HepG2 (cell line): ENCODE results near the gene PPP2R5B. TPM values are rescaled to one million over a fixed set of nuclear protein-coding genes. Genes with fewer than 3 reads are reported as not detected.

Experiments
- HHEX ChIP-seq: IDR thresholded peaks from 2 replicates; pipeline ENCODE4 v1.6.1; 2016; ENCODE audit warnings: control low read depth
- ISL2 ChIP-seq: sonication (generic); formaldehyde crosslinking; IDR thresholded peaks from 2 replicates; pipeline ENCODE4 v1.5.0; 2020; ENCODE audit warnings: missing genetic modification reagents
- MED8 ChIP-seq: sonication (generic); formaldehyde crosslinking; IDR thresholded peaks from 2 replicates; pipeline ENCODE4 v1.8.1; 2023; ENCODE audit warnings: mild to moderate bottlenecking, missing genetic modification reagents; ENCODE audit not compliant: insufficient replicate concordance
- PRDM15 ChIP-seq: sonication (generic); formaldehyde crosslinking; IDR thresholded peaks from 2 replicates; pipeline ENCODE4 v1.4.0; 2020; ENCODE audit warnings: missing genetic modification reagents
- RAD51 ChIP-seq: fragments of 450-650 bp; IDR thresholded peaks from 2 replicates; pipeline ENCODE4 v1.6.1; 2016; ENCODE audit warnings: borderline replicate concordance
- RBFOX2 ChIP-seq: fragments of 200-400 bp; formaldehyde crosslinking; IDR thresholded peaks from 2 replicates; pipeline ENCODE4 v1.6.1; 2017; ENCODE audit warnings: low read depth, mild to moderate bottlenecking, low read length
- SP1 ChIP-seq, 2 experiments: fragments of 450-650 bp in 1 of 2; sonication (generic) in 1 of 2; formaldehyde crosslinking in 1 of 2; IDR thresholded peaks; 2 replicates each; pipeline versions ENCODE4 v1.4.0 to v1.6.1; 2016 to 2020; ENCODE audit warnings: missing genetic modification reagents in 1 of 2
- SRF ChIP-seq: IDR thresholded peaks from 2 replicates; pipeline ENCODE4 v1.6.1; 2011; ENCODE audit warnings: mild to moderate bottlenecking, low read depth, low read length, moderate library complexity
- ZNF34 ChIP-seq: sonication (generic); formaldehyde crosslinking; IDR thresholded peaks from 2 replicates; pipeline ENCODE4 v1.4.0; 2020; ENCODE audit warnings: mild to moderate bottlenecking, missing genetic modification reagents, borderline replicate concordance
- polyA plus RNA-seq, 8 experiments: library from polyadenylated mRNA; depleted of rRNA in 3 of 8; stranded (reverse) in 7 of 8; unstranded in 1 of 8; fragments of >200 nt; fragmentation: Illumina TruSeq in 4 of 8; extraction: Trizol in 4 of 8; gene quantifications; 2 replicates each; pipeline versions ENCODE4 v1.2.1 to v1.2.3, GENCODE V29; 2011 to 2016; ENCODE audit warnings: low read depth in 4 of 8, missing spikeins in 1 of 8, mixed read lengths in 1 of 8; ENCODE audit not compliant: insufficient read depth in 1 of 8
- total RNA-seq, 5 experiments: library from RNA; depleted of rRNA; stranded (reverse); fragments of >200 nt; fragmentation: Illumina TruSeq; extraction: Trizol; gene quantifications; 2 replicates each; pipeline ENCODE4 v1.2.3, GENCODE V29; 2016; ENCODE audit warnings: low read depth in 1 of 5
- TF ChIP-seq, protein P1 (sequence below): sonication (generic); formaldehyde crosslinking; IDR thresholded peaks from 2 replicates; pipeline ENCODE4 v1.8.1; 2023; ENCODE audit warnings: missing genetic modification reagents, mild to moderate bottlenecking, borderline replicate concordance
- TF ChIP-seq, protein P2 (sequence below): sonication (generic); formaldehyde crosslinking; IDR thresholded peaks from 2 replicates; pipeline ENCODE4 v1.4.0; 2020; ENCODE audit warnings: missing genetic modification reagents
- TF ChIP-seq, protein P3 (sequence below): sonication (generic); formaldehyde crosslinking; IDR thresholded peaks from 2 replicates; pipeline ENCODE4 v1.4.0; 2020; ENCODE audit warnings: missing genetic modification reagents; ENCODE audit errors: not compliant biosample characterization

The PPP2R5B gene
- total and polyA plus RNA-seq, 2 of the 13 experiments (the other 11 are each of a cell fraction or from before 2014, with no cell fraction given), result 2.3 to 8.3 TPM

GRCh38 chr11:64878494-64879243 lies 45.8 kb upstream of the PPP2R5B start, which contains the start of gene EHD1 (continued):
- TF ChIP-seq RAD51, result no peak
- TF ChIP-seq RBFOX2, result peak; percentile 92
- peak; percentile 70; the same call in 1 of the 2 replicates for TF ChIP-seq SP1 (IDR thresholded peaks at IDR 0.05)
- TF ChIP-seq SP1 (CRISPR knock-in tag; IDR thresholded peaks at IDR 0.05), result peak; percentile 66; the same call in 1 of the 2 replicates
- TF ChIP-seq MED8 (CRISPR knock-in tag), result peak; percentile 89
- no peak for TF ChIP-seq ISL2 (CRISPR knock-in tag)
- peak; percentile 2; the same call in 1 of the 2 replicates for TF ChIP-seq PRDM15 (CRISPR knock-in tag)
- TF ChIP-seq SRF, result 0 out of 2 replicates have a peak, but pooled peaks have one; percentile 10
- TF ChIP-seq, protein P1, sequence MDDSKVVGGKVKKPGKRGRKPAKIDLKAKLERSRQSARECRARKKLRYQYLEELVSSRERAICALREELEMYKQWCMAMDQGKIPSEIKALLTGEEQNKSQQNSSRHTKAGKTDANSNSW, result no peak
- TF ChIP-seq HHEX (CRISPR knock-in tag), result no peak
- peak; percentile 74; the same call in 1 of the 2 replicates for TF ChIP-seq ZNF34 (CRISPR knock-in tag)
- TF ChIP-seq, protein P2, sequence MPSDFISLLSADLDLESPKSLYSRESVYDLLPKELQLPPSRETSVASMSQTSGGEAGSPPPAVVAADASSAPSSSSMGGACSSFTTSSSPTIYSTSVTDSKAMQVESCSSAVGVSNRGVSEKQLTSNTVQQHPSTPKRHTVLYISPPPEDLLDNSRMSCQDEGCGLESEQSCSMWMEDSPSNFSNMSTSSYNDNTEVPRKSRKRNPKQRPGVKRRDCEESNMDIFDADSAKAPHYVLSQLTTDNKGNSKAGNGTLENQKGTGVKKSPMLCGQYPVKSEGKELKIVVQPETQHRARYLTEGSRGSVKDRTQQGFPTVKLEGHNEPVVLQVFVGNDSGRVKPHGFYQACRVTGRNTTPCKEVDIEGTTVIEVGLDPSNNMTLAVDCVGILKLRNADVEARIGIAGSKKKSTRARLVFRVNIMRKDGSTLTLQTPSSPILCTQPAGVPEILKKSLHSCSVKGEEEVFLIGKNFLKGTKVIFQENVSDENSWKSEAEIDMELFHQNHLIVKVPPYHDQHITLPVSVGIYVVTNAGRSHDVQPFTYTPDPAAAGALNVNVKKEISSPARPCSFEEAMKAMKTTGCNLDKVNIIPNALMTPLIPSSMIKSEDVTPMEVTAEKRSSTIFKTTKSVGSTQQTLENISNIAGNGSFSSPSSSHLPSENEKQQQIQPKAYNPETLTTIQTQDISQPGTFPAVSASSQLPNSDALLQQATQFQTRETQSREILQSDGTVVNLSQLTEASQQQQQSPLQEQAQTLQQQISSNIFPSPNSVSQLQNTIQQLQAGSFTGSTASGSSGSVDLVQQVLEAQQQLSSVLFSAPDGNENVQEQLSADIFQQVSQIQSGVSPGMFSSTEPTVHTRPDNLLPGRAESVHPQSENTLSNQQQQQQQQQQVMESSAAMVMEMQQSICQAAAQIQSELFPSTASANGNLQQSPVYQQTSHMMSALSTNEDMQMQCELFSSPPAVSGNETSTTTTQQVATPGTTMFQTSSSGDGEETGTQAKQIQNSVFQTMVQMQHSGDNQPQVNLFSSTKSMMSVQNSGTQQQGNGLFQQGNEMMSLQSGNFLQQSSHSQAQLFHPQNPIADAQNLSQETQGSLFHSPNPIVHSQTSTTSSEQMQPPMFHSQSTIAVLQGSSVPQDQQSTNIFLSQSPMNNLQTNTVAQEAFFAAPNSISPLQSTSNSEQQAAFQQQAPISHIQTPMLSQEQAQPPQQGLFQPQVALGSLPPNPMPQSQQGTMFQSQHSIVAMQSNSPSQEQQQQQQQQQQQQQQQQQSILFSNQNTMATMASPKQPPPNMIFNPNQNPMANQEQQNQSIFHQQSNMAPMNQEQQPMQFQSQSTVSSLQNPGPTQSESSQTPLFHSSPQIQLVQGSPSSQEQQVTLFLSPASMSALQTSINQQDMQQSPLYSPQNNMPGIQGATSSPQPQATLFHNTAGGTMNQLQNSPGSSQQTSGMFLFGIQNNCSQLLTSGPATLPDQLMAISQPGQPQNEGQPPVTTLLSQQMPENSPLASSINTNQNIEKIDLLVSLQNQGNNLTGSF (CRISPR knock-in tag), result 0 out of 2 replicates have a peak, but pooled peaks have one; percentile 34
- TF ChIP-seq, protein P3, sequence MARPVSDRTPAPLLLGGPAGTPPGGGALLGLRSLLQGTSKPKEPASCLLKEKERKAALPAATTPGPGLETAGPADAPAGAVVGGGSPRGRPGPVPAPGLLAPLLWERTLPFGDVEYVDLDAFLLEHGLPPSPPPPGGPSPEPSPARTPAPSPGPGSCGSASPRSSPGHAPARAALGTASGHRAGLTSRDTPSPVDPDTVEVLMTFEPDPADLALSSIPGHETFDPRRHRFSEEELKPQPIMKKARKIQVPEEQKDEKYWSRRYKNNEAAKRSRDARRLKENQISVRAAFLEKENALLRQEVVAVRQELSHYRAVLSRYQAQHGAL (CRISPR knock-in tag), result no peak
